Measurements from ENCODE around the gene MUC6. TPM values are rescaled to one million over a fixed set of nuclear protein-coding genes. Genes with fewer than 3 reads are reported as not detected.

The MUC6 gene
- polyA plus RNA-seq, 1 of the 3 experiments (the other 2 are of a cell fraction): not detected

- POLR2A ChIA-PET: no interaction called here
- Histone ChIP-seq H3K9me3 (no peaks in the 10 kb centered on the region), H3K4me1 (ENCODE audit: control insufficient read depth in 1 of 2, insufficient read depth in 2 of 2, low read depth in 1 of 2, low read length in 1 of 2) (no peaks in the 10 kb centered on the region), H3K36me3 (replicated peaks in 1 of 2; ENCODE audit: control insufficient read depth in 1 of 2, insufficient read depth in 2 of 2, low read length in 1 of 2) (peaks cover 5 to 57% of the 10 kb centered on the region in 2 experiments), H2AFZ (ENCODE audit: low read depth) (no peak overlapping the region), H3K4me2 (no peak overlapping the region), H3K79me2 (ENCODE audit: insufficient read depth) (no peaks in the 10 kb centered on the region), H3F3A (replicated peaks; ENCODE audit: insufficient read depth) (no peaks in the 10 kb centered on the region), H3K4me3 (ENCODE audit: low read depth in 2 of 2, low read length in 1 of 2) (no peak overlapping the region), H3K27me3 (ENCODE audit: insufficient read depth) (no peaks in the 10 kb centered on the region), H4K20me1 (ENCODE audit: insufficient read depth) (no peaks in the 10 kb centered on the region), H3K9me2 (no peaks in the 10 kb centered on the region), H3K27ac (ENCODE audit: low read depth in 2 of 2, low read length in 1 of 2) (no peak overlapping the region), H3K9ac (no peak overlapping the region)
- 95% methylated on average over 11 of the region's 17 CpGs for WGBS (ENCODE audit: low lambda C conversion rate)
- no peak for DNase-seq
- TF ChIP-seq REST (IDR thresholded peaks at IDR 0.05; ENCODE audit: low read depth, low read length) (no peak), SIN3A (IDR thresholded peaks at IDR 0.05; ENCODE audit: borderline replicate concordance, low read depth, low read length) (no peak), JUND (IDR thresholded peaks at IDR 0.05) (no peak), ELF1 (IDR thresholded peaks at IDR 0.05) (no peak), RAD21 (IDR thresholded peaks at IDR 0.05; ENCODE audit: low read length) (no peak), EP300 (IDR thresholded peaks at IDR 0.05; ENCODE audit: borderline replicate concordance in 1 of 2, low read depth in 1 of 2, low read length in 1 of 2) (no peak), YY1 (IDR thresholded peaks at IDR 0.05; ENCODE audit: low read depth) (no peak), TCF12 (IDR thresholded peaks at IDR 0.05) (no peak), IRF3 (IDR thresholded peaks at IDR 0.05; ENCODE audit: low read depth, low read length) (no peak), ZBTB33 (IDR thresholded peaks at IDR 0.05; ENCODE audit: borderline replicate concordance, low read depth) (no peak), POLR2AphosphoS5 (IDR thresholded peaks at IDR 0.05; ENCODE audit: low read depth, low read length) (no peak), NFIC (IDR thresholded peaks at IDR 0.05; ENCODE audit: borderline replicate concordance) (no peak)
- CTCF ChIA-PET: no interaction called here
Measured at GRCh38 chr11:1009991-1010390, 26.5 kb downstream of the MUC6 start.

GRCh38 chr11:1009371-1009770 is 27.1 kb downstream of the MUC6 start:
- H3K27me3 ChIP-seq (ENCODE audit: insufficient read depth): no peaks in the 10 kb centered on the region
- POLR2A ChIA-PET: no interaction called here
- no peaks in the 10 kb centered on the region for H3K9me2 ChIP-seq
- CTCF ChIA-PET: no interaction called here
- no peaks in the 10 kb centered on the region for H4K20me1 ChIP-seq (ENCODE audit: insufficient read depth)
- no peak overlapping the region for H3K4me2 ChIP-seq
- no peak overlapping the region for H3K9ac ChIP-seq
- H3K79me2 ChIP-seq (ENCODE audit: insufficient read depth): peaks cover 5% of the 10 kb centered on the region; the same call in 1 of the 2 replicates
- H3K9me3 ChIP-seq: no peaks in the 10 kb centered on the region
- peaks cover 9 to 60% of the 10 kb centered on the region in 2 experiments for H3K36me3 ChIP-seq (replicated peaks in 1 of 2; ENCODE audit: control insufficient read depth in 1 of 2, insufficient read depth in 2 of 2, low read length in 1 of 2)
- H3K4me1 ChIP-seq (ENCODE audit: control insufficient read depth in 1 of 2, insufficient read depth in 2 of 2, low read depth in 1 of 2, low read length in 1 of 2): no peaks in the 10 kb centered on the region
- no peaks in the 10 kb centered on the region for H3F3A ChIP-seq (replicated peaks; ENCODE audit: insufficient read depth)
- H3K27ac ChIP-seq (ENCODE audit: low read depth in 2 of 2, low read length in 1 of 2): no peak overlapping the region
- H2AFZ ChIP-seq (ENCODE audit: low read depth): no peak overlapping the region
- WGBS (ENCODE audit: low lambda C conversion rate): 93% methylated on average over 31 of the region's 33 CpGs
- no peak overlapping the region for H3K4me3 ChIP-seq (ENCODE audit: low read depth in 2 of 2, low read length in 1 of 2)
- no peak for DNase-seq
- TF ChIP-seq RFX5 (IDR thresholded peaks at IDR 0.05; ENCODE audit: low read length) (no peak), TAF1 (IDR thresholded peaks at IDR 0.05; ENCODE audit: borderline replicate concordance, low read depth, low read length) (no peak), RXRA (IDR thresholded peaks at IDR 0.05; ENCODE audit: borderline replicate concordance, low read depth) (no peak), FOXJ3 (CRISPR knock-in tag; IDR thresholded peaks at IDR 0.05) (no peak), ZBTB33 (IDR thresholded peaks at IDR 0.05; ENCODE audit: borderline replicate concordance, low read depth) (no peak), RAD21 (IDR thresholded peaks at IDR 0.05; ENCODE audit: low read length) (no peak)

Measured in SK-N-SH (cell line).